Measurements from ENCODE around the gene DAPK3.
"Not testable (repeated sequence)": the region's sequence is repeated elsewhere in the genome, so short reads cannot be mapped to it uniquely, and the experiment has no call there.

Gene DAPK3

DNA sequence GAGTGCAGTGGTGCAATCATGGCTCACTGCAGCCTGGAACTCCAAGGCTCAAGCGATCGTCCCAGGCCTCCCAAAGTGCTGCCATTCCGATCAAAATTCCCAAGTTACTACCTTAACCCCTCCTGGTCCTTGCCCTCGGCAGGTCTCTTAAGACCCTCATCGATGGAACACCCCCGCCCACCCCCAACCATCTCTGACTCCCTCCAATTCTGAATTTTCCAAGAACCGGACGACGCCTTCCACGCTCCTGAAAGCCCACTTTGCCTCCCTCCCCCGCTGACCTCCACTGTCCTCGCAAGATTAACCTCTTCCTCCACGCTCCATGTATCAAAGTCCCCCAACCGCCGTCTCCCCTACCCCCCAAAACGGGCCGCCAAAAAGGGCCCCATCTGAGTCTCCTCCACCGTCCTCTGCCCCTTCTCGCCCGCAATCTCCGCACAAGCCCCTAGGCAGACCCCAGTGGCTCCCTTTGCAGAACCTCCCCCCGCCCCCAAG, 539 bp downstream of the DAPK3 start:
- CTCF ChIA-PET = interaction anchor here (0.9 to 1.5 kb wide), 3 partner anchors 13 to 18 kb away, joined by 3 to 5 read pairs (median 4); partner anchors contain the start of gene EEF2
- TF ChIP-seq, protein P1, sequence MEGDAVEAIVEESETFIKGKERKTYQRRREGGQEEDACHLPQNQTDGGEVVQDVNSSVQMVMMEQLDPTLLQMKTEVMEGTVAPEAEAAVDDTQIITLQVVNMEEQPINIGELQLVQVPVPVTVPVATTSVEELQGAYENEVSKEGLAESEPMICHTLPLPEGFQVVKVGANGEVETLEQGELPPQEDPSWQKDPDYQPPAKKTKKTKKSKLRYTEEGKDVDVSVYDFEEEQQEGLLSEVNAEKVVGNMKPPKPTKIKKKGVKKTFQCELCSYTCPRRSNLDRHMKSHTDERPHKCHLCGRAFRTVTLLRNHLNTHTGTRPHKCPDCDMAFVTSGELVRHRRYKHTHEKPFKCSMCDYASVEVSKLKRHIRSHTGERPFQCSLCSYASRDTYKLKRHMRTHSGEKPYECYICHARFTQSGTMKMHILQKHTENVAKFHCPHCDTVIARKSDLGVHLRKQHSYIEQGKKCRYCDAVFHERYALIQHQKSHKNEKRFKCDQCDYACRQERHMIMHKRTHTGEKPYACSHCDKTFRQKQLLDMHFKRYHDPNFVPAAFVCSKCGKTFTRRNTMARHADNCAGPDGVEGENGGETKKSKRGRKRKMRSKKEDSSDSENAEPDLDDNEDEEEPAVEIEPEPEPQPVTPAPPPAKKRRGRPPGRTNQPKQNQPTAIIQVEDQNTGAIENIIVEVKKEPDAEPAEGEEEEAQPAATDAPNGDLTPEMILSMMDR (IDR thresholded peaks at IDR 0.05; ENCODE audit: control extremely low read depth, extremely low read depth, low read depth, missing control alignments) = no peak
- POLR2A ChIA-PET = interaction anchor here (0.6 to 2.9 kb wide), 7 partner anchors 10 to 170 kb away, joined by 3 to 29 read pairs (median 7); partner anchors contain the start of gene EEF2
- no peak for DNase-seq (ENCODE audit: extremely low spot score)

DNA sequence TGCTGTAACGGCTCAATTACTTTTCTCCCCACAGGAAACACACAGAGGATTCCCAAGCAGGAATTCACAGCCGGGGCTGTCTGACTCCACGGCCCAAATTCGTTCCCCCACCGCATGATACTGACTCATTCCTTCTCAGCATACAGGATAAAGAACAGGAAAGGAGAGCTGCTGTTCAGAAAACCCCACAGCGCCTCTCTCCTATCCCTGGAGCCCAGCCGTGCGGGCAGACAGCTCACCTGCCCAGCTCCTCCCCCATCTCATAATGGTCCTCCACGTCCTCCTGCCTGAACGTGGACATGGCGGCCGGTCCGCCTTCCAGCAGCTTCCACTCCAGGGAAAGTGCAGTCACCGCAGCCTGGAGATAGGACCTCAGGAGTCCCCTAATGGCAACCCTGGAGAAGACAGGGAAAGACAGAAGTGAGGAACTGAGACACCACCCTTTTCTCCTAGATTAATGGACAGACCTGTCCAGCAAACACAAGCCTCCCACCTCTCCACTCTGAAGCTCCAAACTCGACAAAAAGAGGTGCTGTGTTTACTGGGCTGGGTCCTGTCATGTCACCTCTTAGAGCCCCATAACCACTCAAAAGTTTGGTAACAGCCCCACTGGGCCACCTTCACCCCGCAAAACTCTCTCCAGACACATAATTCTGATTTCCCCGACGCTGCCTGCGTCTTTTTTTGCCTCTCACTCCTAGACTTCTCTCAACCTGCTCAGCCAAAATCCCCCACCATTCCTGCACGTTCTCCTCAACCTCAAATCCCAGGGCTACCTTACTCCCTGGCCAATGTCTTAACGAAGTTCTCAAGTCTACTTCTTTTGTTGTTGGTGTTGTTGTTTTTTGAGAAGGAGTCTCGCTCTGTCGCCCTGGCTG, 1.2 kb downstream of the DAPK3 start:
- CTCF ChIA-PET = interaction anchor here (0.9 to 2.4 kb wide), 3 partner anchors 14 to 18 kb away, joined by 3 to 12 read pairs (median 5); partner anchors contain the start of gene EEF2
- TF ChIP-seq, protein P1 (IDR thresholded peaks at IDR 0.05; ENCODE audit: control extremely low read depth, extremely low read depth, low read depth, missing control alignments) = no peak
- POLR2A ChIA-PET = interaction anchor here (0.6 to 2.0 kb wide), 2 partner anchors 11 to 37 kb away, joined by 3 to 10 read pairs; no protein-coding TSS in a partner anchor
- no peak for DNase-seq (ENCODE audit: extremely low spot score)

DNA sequence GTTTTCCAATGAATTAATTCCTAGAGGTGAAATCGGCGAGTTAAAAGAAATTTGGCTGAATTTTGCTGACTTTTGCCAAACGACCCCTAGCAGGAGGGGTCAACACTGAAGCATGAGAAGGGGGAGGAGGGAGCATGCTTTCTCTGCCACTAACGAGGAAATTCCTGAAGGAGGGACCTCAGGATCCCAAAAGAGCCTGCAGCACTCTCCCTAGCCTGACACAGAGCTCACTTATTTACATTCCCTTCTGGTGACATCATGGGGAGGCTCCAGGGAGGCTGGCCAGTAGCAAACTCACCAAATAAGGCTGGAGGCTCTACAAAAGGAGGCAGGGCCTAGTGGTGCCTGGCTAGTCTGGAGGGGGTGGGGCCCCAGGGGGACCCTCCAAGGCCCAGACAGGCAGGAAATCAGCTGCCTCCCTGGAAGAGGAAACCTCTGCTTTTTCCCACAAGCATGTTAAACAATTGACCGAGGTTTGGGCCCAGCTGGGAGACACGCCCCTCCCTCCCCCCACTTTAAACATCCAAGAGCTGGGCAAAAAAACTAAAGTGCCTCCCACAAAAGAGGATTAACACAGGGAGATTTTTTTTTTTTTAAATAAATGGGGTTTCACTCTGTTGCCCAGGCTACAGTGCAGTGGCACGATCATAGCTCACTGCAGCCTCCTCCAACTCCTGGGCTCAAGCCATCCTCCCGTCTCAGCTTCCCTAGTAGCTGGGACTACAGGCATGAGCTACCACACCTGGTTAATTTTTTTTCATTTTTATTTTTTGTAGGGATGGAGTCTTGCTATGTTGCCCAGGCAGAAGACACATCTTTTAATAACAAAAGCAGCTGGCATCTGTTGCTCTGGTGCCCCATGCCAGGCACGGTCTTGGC, 2.1 kb downstream of the DAPK3 start:
- no peak for DNase-seq (ENCODE audit: extremely low spot score)
- POLR2A ChIA-PET = interaction anchor here (0.6 to 2.0 kb wide), 3 partner anchors 12 to 38 kb away, joined by 3 to 10 read pairs (median 3); partner anchors contain the start of gene EEF2
- CTCF ChIA-PET = interaction anchor here (0.9 to 2.4 kb wide), 3 partner anchors 13 to 19 kb away, joined by 3 to 12 read pairs (median 5); partner anchors contain the start of gene EEF2
- TF ChIP-seq, protein P1 (IDR thresholded peaks at IDR 0.05; ENCODE audit: control extremely low read depth, extremely low read depth, low read depth, missing control alignments) = no peak

DNA sequence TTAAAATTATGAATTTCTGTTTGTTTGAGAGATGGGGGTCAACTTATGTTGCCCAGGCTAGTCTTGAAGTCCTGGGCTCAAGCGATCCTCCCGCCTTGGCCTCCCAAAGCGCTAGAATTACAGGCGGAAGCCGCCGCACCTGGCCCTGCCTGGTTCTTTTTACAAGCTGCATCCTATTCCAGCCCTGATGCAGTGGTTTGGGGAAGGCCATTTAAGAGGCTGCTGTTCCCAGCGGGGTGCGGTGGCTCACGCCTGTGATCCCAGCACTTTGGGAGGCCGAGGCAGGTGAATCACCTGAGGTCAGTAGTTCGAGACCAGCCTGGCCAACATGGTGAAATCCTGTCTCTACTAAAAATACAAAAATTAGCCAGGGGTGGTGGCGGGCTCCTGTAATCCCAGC, 2.9 kb downstream of the DAPK3 start:
- ChIA-PET CTCF (interaction anchor here (2.4 kb wide), 1 partner anchor 12 kb away, joined by 12 read pairs; no protein-coding TSS in a partner anchor), POLR2A (interaction anchor here (0.7 to 2.0 kb wide), 2 partner anchors 8 to 13 kb away, joined by 3 to 10 read pairs; no protein-coding TSS in a partner anchor)
- not testable (repeated sequence) for DNase-seq (ENCODE audit: extremely low spot score)

DNA sequence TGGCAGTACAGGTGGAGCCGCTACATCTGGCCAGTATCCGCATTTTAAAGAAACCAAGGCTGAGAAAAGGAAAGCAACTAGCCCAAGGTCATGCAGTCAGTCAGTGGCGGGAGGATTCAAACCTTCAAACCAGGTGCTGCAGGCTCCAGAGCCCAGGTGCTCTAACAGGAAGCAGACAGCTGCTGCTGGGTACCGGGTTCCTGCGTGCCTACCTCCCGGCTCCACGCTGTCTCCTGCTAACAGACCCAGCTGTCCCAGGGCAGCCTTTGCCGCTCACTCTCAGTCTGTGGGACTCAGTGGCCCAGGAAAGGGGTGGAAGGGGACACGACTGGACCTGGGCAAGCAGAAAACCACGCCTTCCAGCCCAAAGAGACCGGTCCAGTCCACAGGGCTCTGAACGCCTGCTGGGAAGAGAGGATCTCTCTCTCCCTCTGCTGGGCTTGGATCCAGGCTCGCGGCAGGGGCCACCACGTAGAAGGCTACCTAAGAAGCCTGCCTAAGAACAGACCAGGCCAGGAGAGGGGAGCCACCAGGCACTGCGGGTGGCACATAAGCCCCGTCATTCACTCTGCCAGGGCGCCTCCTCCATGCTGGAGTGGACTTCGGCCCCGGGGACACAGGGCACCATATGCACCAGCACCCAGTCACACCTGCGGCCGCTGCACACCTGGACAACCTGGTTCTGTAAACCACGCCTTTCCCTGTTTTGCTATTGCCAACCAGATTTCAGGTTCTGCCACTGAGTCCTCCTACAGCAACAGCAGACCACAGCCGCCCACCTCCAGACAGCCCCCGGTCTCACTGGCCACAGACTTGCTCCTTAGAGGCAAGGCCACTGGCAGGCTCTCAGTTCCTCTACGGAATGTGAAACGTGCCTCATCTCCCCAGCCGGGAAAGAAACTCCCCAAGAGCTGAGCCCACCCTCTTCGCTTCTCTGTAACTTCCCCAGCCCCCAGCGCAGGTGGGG, 4.6 kb downstream of the DAPK3 start:
- CTCF ChIA-PET = no interaction called here

More for the DNA sequence above, 4.6 kb downstream of the DAPK3 start:
- TF ChIP-seq, protein P1 (IDR thresholded peaks at IDR 0.05; ENCODE audit: control extremely low read depth, extremely low read depth, low read depth, missing control alignments) = no peak
- no peak for DNase-seq (ENCODE audit: extremely low spot score)
- POLR2A ChIA-PET = no interaction called here

All from GM10248 (cell line).